Epithelial cell of esophagus (primary cell): ENCODE results near the gene BMP5.
A peak's percentile ranks its signal among the peaks of the same experiment; 100 is the strongest.

ENCODE experiments used
- DNase-seq: peaks from one replicate; pipeline ENCODE4 v3.0.0; 2010; ENCODE audit warnings: low read depth
- H3K4me3 ChIP-seq: 2 replicates; pipeline ENCODE4 v1.5.1; 2011; ENCODE audit warnings: mild to moderate bottlenecking, low read length, control low read depth
- TF ChIP-seq, protein P1 (sequence below): IDR thresholded peaks from 2 replicates; pipeline ENCODE4 v1.5.1; 2011; ENCODE audit warnings: low read depth, mild to moderate bottlenecking, low read length, control low read depth, inconsistent platforms; ENCODE audit not compliant: insufficient read depth; ENCODE audit errors: missing control alignments

BMP5 gene

DNA sequence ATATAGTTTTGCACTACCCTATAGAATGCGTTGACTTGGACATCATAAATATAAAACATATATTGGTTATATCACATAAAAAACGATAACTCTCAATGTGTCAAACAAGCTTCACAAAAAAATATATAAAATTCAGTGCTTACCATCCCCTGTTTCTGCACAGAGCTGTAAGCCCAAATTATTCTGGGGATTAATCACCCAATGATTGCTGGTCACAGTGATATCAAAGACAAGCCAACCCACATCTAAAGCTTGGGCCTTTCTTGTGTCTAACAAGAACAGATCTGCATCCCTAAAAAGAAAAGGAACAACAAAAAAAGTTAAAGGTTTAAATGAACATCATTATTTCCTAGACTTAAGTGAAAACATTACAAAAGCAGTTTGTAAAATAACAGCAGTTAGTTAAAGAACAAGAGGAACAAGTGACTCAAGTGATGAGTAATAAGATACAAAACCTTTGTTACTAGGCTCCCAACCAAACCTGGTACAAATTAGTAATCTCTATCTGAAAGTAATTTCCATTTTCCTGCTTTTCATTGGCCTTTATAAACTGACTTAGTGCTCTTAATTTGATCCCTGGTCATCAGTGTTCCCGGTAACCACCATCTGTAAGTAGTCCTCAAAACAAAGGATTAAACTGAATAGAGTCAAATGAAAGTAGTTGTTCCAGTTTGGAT, 81.1 kb downstream of the BMP5 start:
- DNase-seq, result peak; percentile 65
- TF ChIP-seq, protein P1, sequence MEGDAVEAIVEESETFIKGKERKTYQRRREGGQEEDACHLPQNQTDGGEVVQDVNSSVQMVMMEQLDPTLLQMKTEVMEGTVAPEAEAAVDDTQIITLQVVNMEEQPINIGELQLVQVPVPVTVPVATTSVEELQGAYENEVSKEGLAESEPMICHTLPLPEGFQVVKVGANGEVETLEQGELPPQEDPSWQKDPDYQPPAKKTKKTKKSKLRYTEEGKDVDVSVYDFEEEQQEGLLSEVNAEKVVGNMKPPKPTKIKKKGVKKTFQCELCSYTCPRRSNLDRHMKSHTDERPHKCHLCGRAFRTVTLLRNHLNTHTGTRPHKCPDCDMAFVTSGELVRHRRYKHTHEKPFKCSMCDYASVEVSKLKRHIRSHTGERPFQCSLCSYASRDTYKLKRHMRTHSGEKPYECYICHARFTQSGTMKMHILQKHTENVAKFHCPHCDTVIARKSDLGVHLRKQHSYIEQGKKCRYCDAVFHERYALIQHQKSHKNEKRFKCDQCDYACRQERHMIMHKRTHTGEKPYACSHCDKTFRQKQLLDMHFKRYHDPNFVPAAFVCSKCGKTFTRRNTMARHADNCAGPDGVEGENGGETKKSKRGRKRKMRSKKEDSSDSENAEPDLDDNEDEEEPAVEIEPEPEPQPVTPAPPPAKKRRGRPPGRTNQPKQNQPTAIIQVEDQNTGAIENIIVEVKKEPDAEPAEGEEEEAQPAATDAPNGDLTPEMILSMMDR, result no peak

DNA sequence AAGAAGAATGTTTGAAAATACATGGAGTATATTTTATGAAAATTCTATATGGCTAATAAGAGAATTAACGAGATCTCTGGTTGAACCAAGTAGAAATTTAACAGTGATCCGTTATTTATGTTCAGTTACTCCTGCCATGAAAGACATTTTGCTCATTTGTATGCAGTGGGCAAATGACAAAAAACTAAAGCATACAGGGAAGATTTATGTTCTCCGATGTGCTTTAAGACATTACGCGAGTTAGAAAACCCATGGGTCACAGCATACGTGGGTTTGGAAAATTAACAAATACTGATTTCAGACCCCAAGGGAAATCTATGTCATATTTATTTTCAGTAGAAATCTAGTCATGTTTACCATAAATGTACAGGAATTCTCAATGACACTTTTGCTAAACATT, 90.1 kb downstream of the BMP5 start:
- no peak overlapping the region for H3K4me3 ChIP-seq
- no peak for DNase-seq
- TF ChIP-seq, protein P1, result no peak

More for the DNA sequence above, 81.1 kb downstream of the BMP5 start:
- H3K4me3 ChIP-seq, result no peak overlapping the region

DNA sequence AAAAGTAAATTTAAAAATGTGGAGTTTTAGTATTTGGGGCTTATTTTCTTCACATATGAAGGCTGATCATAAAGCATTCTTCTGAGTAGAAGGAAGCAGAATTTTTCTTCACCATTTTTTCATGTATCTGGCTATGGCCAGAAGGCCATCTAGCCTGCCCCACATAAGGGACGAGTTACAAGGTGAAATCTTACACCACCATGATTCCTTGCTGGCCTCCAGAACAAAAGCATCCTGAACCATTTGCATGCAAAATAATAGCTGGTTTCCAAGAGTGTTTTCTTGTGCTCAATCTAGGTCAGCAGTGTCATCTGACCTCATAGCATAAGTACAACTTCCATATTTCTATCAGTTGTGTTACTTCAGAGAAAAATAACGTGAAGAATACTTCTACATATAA, 93.1 kb downstream of the BMP5 start:
- DNase-seq, result no peak
- TF ChIP-seq, protein P1, result no peak

DNA sequence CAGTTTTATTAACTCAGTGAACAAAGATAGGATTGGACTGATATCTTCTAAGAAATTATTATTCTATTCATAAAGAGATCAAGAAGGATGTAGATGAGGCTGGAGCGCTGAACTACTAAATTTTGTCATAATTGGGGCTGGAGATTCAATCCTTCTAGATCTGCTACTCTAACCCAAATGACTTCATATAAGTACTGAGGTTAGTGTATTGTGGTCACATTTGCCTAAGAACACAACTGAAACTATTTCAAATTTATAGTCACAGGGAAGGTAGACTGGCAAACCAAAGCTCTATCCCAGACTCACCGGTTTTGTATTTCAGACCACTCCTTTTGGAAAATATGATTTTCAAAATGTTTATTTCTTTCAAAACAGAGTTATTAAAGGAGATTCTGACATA, 96.7 kb downstream of the BMP5 start:
- H3K4me3 ChIP-seq, result no peak overlapping the region
- TF ChIP-seq, protein P1, result no peak
- no peak for DNase-seq

More for the DNA sequence above, 93.1 kb downstream of the BMP5 start:
- H3K4me3 ChIP-seq, result no peak overlapping the region

DNA sequence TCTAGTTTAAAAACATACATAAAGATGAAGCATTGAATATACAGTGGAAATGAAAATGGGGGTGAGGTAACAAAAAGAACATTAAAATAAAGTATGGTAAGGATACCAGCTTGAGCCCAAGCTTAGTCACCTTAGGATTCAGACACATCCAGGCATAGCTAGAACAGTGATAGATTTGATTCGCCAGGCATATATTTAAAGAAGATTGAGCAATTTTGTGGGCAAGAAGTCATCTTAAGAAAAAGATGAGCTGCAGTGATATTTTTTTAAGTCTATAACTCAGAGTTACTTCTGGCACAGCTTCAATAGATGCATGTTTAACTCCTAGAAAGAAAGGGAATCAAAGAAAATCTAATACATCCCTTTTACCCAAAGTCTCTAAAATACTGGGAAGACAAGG, 97.9 kb downstream of the BMP5 start:
- TF ChIP-seq, protein P1, result no peak
- H3K4me3 ChIP-seq, result no peak overlapping the region
- DNase-seq, result peak; percentile 41

DNA sequence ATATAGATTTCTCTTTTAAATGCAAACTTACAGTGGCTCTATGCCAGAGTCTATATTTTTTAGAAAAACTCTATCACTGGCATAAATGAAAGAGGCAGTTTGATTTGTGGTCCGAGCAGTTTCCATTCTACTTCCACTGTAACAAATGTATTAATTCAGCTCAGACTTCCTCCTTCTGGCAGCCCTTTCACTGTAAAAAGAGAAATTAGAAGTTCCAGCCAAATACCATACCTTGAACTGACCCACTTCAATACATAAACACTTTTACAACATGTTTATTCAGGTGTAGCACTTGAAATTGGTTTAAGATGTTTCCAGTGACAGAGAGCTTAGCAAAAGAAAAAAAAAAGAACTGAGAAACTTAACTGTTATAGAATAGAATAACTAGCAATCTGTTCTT, 99.3 kb downstream of the BMP5 start:
- TF ChIP-seq, protein P1, result no peak
- no peak for DNase-seq
- H3K4me3 ChIP-seq, result no peak overlapping the region

DNA sequence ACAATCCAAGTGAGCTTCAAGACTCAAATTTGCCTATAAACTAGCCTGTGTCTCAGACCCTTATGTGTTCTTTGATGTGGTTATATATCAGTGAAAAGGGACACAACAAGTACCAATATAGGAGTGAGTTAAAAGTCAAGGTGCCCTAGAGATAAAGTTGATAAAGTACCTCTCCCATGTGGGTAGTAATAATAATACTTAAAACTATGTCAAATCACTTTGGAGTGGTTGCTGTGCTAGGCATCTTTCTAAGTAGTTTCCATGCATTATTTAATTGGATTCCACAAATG, 100.4 kb downstream of the BMP5 start:
- TF ChIP-seq, protein P1, result no peak
- DNase-seq, result no peak
- H3K4me3 ChIP-seq, result no peak overlapping the region
